ENCODE measurements around the gene RENBP.

The RENBP gene

DNA sequence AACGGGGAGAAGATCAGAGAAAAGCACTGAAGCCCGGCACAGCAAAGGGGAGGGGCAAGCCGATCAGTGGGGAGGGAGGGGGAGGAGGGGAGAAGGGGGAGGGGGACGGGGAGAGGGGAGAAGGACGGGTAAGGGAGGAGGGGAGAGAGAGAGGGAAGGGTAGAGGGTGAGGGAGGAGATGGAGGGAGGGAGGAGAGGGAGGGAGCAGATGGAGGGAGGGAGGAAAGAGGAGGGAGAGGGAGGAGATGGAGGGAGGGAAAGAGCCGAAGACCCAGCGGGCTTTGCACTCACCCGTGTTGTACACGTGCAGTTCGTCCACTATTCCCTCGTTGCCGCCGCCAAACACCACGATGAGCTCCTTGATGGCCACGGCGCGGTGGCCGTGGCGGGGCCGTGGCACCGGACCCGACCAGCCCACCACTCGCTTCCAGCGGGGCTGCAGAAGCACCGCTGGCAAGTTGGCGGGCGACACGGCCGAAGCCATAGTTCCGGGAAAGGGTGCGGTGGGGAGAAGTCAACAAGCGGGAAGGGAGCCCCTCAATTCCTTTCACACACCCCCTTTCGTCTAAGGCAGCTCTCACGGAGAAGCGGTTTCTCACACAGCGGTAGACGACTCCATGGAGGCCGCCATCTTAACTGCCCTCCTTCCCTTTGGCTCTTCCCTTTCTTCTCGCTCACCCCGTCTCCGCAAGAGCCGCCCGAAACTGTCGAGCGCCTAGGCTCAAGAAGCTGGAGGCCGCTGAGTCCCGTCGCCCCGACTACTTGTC lies 26.1 kb upstream of the RENBP start:
- DNase-seq: peak in 1 of 2 donors; percentile 33

DNA sequence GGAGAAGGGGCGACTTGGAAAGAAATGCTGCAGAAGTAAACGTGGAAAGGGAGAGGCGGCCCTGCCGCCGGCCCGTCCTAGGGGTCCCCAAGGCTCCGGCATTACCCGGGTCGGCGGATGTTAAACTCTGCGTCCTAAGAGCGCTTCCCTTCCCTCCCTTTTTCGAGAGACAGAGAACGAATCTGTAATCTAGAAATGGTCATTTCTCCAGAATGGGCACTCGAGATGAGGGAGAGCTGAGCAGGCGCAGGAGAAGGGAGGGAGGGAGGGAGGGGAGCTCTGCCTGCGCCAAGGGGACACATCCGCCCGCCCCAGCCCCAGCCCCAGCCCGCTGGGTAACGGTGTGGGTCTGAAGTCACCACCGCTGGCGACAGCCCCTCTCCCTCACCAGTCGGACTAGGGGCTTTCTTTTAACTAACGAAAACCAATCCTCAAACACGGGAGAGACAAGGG lies 25.5 kb upstream of the RENBP start:
- DNase-seq: peak in 1 of 2 donors; percentile 43

DNA sequence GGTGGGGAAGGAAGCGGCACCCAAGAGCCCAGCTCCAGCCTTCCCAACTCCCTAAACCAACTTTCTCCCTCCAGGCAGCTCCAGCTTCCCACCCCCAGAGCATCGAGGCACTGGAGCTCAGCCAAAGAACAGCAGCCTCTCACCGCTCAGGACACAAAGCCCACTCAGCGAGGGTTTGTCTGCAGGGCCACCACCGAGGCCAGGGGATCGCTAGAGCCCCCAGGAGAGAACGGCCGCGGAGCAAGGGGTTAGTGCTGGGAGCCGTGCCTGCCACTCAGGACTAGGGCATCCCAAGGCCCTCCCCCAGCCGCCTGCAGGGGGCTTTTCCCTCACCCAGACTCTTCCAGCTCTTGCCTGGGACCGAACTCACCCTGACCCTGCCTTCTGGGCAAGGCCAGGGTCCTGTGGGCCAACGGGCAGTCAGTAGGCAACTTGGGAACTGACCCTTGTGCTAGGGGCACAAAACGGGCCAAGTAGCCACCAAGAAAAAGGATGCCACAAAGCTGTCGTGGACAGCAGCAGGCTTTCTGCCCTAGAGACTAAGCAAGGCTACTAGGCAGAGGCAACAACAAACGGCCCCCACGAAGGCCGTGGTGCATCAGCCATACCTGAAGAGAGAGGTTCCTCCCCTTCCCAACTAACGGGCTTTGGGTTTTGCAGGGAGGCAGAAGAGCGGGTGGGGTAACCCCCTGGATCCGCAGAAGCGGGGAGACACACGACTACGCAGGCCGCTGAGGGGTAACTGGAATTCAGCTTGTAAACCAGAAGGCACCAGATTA lies 24.9 kb upstream of the RENBP start:
- DNase-seq: no peak

DNA sequence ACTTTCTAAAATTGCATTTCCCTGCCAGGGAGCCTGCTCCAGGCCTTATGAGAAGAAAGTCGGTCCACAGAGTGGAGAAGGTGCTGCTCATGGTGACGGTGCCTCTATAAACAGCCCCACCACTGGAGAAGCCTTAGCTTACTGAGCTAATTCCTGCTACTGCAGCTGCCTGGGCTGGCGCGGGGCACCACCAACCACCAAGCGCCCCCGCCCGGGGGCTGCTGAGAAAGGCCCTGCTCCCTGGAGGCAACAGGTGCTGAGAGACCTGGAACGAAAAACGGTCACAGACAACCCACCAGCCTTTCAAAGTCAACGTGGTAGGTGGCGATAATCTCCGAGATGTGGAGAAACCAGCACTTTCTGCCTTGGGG lies 24.3 kb upstream of the RENBP start:
- DNase-seq: peak; percentile 39 to 48

DNA sequence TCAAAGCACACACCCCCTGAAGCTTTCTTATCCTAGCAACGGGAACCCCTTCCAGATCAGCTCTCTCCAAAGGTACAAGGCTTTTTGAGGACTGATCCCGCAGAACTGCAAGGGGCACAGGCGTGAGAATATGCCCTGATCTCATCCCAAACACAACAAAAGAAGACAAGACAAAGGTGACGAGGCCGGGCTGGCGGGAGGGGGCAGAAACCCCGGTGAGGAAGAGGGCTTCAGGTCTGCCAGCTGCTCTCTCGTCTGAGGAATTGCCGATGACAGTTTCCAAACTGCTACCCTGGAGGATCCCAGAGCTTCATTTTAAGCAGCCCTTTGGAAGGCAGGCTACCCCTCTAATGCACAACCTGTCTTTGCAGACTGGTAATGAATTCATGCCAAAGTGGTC lies 23.8 kb upstream of the RENBP start:
- no peak for DNase-seq

DNA sequence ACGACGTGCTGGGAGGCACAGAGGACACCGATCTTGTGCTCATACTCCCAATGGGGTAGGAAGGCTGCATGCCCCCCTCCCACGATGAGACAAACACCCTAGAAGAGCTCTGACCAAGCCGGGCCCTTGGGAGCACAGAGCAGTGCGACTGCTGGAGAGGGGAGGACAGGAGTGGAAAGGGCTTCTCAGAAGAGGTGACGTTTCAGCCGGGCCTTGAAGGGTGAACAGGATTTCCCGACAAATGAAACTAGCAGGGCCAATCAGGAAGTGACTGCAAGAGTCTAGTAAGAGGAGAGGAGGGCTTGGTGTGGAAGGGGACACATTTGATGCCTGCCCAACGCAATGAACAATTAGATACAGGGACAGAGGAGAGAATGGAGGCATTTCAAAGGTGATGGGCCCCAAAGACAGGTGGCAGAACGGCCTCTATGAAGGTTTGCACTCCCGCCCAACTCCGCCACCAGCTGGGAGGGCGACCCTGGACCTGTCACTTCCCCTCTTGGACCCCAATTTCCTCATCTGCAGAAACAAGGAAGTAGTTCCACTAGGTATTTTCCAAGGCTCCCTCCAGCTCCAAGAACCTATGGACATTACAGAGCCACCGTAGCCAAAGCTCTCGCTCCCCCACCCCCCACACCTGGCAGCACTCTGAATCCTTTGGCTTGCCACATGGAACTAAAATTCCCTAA lies 23.2 kb upstream of the RENBP start:
- peak in 1 of 2 donors; percentile 51 for DNase-seq

DNA sequence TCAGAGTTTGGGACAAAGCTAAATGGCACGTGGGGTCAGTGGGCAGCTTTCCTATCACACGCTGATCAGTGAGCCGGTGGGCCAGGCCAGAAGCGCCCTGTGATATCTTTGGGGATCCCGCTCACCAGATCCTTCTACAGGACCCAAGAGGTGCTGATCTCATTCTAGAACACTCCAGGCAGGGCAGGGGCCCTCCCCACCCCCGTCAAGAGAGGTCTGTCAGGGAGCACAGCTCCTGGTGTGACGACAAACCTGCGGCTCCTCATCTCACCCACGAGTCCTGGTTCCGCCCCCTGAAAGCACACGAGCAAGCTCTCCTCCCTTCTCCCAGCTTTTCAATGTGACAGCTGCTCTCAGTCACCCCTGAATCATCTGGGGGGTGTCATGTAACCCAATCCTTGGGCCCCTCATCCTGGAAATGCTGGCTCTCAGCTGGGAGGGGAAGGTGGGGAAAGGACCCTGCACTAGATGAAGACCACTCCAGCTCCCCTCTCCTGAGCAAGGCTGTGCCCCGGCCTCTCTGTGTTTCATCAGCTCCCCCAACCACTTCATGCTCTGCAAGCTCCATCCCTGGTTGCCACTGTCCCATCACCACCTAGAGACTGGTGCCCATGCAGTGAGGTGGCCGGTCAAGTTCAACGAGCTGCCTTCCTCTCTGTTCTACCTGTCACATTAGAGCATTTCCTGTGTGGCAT lies 22.5 kb upstream of the RENBP start:
- peak in 1 of 2 donors; percentile 36 for DNase-seq

DNA sequence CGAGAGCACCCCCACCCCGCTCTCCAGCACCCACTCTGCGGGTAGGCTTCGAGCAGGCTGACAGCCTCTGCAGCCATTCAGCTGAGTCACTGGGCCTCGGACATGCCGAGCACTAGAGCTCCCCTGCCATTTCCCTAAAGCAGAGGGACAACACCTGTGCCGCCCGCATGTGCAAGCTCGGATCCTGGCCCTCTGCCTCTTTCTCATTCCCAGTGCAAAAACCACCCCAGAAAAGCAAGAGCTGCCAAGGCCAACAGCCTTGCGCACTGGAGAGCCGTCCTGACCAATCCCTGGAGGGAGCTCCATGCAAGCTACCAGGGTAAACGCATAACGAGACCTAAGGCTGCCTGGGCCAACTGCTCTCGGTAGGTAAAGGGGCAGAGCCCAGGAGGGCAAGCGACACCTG lies 21.8 kb upstream of the RENBP start:
- no peak for DNase-seq

DNA sequence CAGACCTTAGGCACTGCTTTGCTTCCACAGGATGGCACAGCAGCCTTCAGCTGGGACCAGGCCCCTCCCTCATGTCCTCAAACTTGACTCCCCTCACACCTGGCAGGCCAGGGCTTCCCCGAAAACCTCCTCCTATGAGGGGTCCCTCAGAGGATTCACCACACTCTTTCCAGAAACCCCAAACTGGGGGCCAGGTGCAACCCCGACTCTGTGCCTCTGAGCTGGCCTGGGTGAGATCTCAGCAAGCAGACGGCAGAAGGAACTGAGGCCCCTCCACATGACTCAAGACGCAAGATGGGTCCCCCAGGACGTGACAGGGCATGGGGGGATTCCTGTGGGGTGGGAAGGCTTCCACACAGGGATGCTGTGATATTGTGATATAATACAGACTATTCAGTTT lies 21.0 kb upstream of the RENBP start:
- DNase-seq: no peak

DNA sequence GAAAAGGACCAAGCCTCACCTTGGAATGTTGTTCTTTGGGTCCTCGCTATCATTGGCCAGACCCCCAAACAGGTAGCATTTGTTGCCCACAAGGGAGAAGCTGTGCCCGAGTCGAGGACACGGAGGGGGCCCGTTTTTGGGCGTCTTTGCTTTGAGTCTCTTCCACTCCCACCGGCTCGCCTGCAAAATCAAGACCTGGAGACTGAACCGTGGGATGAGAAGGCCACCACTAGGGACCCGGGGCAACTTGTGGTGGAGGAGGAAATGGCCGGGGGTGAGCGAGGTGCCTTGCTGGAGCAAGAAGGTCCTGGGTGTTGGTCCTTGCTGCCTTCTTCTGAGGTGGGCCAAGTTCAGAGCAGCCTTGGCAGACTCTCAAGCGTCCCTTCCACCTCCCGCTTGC lies 19.7 kb upstream of the RENBP start:
- DNase-seq: no peak

DNA sequence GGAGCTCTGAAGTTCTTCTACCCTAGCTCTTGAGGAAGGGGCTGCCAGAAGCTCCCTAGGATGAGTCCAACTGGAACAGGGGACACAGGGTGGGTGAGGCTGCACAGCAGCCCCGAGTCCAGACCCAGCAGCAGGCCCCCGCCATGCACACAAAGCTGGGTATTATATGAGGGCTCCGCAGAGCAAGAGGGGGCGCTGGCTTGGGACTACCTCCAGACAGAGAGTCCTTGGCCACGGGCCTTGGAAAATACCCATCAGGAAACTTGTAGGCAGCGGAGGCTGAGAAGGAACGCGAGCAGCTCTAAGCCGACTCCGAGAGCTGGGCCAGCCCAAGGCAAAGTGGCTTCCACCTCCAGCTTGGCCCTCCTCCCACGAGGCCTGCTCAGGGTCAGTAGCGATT lies 19.1 kb upstream of the RENBP start:
- no peak for DNase-seq

DNA sequence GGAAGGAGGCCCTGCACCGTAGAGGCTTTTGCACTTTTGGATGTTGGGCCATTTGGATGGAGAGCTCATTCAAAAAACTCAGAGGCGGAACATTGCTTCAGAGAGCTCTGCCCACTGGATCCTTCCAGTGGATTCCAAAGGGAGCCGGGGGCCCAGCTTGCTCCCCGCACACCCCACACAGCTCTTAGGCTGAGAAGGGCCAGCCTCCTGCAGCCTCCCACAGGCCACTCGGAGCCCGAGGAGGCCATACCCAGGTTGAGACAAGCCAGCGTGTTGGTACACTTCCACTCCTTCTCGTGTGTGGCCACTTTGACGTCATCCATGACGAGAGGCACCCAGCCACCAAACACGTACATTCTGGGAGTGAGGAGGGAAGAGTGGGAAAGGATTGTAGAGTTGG lies 16.8 kb upstream of the RENBP start:
- DNase-seq: no peak

DNA sequence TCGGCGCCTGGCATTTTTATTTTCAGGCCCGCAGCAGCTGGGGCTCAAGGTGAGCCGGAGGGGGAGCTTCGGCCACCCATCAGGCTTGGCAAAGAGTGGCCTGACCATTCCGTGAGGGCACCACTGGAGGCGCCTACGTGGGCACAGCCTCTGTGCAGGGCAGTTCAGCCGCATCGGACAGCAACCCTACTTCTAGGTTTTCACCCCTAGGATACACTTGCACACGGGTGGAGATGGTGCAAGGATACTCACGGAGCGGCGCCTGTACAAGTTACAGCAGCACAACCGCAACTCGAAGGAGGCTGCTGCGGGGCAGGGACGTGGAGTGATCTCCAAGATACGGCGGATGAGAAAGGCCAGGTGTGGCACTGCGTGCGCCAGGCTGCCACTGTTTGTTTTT lies 16.3 kb upstream of the RENBP start:
- DNase-seq: no peak

DNA sequence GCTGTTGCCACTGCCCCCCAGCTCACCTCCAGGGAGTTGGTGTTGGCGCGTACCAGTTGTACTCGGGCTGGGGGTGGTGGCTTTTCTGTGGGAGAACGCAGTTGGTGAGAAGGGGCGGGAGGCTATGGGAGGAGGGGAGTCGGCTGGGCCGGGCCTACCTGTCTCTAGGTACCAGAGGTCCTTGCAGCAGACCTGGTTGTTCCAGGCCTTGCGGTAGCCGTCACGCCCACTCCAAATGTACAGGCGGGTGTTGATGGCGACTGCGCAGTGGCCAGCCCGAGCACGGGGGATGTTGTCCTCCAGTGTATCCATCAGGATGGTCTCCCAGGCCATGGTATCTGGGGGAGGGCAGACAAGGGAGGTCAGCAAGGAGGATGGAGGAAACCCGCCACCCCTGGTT lies 15.6 kb upstream of the RENBP start:
- DNase-seq: no peak

DNA sequence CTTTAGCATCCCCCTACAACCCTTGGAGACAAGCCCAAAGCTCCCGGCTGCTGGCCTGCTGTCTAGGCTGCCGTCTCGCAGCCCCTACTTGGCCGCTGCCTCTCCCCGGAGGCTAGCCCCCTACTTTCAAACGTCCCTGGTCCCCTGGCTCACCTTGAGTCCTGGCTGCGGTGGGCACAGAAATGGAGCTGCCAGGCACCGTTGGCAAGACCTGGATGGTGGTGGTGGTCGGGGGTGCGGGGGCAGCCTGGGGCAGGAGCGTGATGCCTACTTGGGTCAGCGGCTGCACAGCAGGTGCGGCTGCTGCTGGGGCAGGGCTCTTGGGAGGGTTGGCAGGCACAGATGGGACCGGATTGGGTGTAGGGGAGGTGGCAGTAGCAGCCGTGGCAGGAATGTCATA lies 15.2 kb upstream of the RENBP start:
- DNase-seq: no peak

DNA sequence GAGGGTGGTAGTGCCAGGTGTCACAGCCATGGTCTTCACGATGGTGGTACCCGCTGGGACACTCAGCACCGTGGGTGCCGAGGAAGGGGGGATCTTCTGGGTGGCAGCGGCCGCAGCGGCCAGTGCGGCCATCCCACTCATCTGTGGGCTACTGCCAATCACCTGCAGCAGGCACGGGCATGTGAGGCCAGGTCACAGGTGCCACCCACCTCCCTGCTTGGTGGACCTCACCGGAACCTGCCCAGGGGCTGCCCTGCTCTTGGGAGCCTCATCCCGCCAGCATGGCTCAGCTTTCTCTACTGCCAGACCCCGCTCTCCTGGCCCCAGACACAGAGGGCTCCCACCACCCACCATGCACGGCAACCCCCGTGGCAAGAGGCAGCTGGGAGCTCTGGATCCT lies 14.2 kb upstream of the RENBP start:
- DNase-seq: no peak

DNA sequence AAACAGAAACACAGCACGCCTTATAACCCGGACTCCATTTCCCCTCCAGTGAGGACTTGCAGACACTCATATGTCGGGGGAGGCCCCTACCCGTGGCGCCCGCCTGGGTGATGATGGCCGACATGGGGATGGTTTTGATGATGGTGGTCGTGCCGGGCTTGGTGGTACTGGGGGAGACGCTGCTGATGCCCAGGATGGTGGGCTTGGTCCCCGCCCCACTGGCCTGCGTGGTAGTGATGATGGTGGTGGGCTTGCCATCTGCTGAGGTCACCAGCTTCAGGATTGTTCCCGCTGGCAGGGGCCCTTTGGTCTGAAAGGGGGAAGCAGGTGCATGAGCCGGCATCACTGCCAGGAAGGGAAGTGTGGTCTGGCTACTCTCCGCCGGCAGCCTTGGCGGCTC lies 12.8 kb upstream of the RENBP start:
- no peak for DNase-seq

DNA sequence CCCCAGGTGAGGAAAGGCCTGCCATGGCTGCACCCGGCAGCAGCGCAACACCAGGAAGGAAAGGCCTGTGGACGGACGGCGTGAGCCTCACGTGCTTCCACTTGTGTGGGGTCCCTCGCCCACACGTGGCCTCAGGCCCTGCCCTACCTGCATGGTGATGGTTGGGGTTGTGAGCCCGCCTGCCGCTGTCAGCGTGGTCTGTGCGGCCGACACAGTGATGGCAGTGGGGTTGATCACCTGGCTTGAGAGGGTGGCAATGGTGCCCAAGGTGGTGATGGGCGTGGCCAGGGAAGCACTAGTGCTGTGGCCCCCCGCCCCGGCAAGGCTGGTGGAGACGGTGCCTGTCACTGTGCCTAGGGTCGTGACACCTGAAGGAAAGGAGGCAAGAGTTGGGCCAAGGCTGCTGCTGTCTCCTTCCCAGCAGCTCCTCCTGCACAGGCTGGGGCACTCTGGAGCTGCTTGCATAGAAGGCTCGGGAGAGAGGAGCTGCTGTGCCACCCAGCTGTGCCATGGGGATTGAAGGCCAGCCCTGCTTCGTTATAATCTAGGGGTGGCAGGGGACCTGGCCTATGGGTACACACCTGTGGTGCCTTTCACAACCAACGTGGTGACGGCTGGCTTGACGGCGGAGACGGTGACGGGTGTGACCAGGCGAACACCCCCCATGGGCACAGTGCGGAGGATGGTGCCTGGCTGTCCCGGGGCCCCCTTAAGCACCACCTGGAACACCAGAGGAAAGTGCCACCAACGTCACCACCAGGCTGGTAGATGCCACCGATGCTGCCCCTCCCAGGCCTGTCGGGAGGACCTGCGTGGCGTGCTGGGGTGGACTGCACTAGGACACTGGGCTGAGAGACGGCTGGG lies 11.8 kb upstream of the RENBP start:
- DNase-seq: no peak

DNA sequence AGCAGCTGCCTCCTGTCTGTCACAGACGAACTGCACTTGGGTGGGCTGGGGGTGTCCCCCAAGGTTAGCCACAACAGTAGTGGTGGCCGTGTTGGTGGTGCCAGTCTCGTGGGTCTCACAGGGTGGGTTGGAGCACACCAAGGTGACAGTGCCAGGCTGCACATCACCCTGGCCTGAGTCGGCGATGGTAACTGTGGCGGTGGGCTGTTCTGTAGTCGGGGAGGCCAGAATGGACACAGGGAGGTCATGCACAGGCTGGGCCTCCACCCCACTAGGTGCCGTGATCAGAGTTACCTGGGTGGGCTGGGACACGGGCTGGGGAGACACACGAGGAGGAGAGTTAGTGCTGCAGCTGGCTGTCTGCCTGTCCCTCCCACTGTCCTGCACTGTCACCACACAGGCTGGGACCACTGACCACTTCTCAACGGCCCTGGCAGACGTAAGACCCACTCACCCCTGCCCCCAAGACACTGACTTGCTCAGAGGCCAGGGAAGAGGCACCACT lies 10.8 kb upstream of the RENBP start:
- DNase-seq: no peak

DNA sequence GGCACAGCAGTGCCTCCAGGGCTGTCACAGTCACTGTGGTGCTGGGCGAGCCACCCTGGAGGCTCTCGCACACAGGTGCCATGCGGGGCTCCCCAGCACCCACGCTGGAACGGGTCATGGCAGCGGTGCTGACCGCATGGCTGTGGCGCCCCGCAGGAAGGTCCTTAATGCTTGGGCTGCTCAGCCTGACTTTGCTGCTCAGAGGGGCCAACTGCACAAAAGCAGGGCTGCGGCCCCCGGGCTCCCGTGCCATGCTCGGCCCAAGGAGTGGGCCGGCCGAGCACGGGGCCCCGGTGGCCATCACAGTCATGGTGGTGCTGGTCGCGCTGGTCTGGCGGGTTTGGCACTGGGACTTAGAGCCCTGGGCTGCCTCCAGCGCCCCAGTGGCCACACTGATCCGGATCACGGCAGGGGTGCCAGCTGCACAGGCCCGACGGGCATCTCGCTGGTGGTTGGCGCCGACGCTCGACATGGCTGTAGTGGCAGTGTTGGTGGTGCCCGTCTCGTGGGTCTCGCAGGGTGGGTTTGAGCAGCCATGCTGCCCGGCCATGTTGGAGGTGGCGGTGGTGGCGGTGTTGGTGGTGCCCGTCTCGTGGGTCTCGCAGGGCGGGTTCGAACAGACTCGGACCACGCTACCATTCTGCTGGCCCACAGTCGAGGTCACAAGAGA lies 10.2 kb upstream of the RENBP start:
- DNase-seq: no peak

DNA sequence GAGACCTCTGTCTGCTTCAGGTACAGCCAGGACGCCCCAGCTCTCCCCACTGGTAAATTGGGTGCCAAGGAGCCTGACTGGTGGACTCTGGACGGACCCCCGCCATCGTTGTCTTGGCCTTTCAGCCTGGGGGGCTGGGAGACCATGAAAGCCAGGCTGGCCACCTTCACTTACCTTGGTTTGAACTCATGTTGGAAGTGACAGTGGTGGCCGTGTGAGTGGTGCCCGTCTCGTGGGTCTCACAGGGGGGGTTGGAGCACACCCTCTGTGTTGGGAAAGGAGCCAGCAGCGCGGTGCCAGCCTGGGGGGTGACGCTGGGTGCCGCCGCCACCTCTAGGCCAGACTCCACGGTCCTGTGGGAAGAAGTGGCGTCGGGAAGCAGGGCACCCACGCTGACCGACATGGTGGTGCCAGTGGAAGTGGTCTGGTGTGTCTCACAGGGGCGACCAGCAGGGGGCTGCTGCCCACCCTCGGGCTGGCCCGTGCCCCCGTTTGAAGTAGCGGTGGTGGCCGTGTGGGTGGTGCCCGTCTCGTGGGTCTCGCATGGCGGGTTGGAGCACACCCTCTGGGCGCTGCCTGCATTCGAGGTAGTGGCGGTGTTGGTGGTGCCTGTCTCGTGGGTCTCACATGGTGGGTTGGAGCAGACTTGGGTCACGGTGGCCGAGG lies 9.6 kb upstream of the RENBP start:
- DNase-seq: no peak
